IMR-90 (cell line): Measurements from ENCODE around the gene DCLK1. TPM values are rescaled to one million over a fixed set of nuclear protein-coding genes. Genes with fewer than 3 reads are reported as not detected.

Experiments
- ATAC-seq: fragments of 200-7000 bp; cut with Tn5 transposase; 2 replicates; pipeline ENCODE4 v1.9.1; 2020; ENCODE audit warnings: low read depth, mild to moderate bottlenecking, moderate library complexity
- BruUV-seq: library from RNA; stranded (reverse); fragments of 400-500 nt; replicated peaks from 2 replicates; lab custom pipeline; 2021; lab: Mats Ljungman, UMichigan
- CTCF ChIA-PET: fragments of 300-600 bp; formaldehyde crosslinking; extraction: SDS; loops from one replicate; lab custom pipeline; 2021; ENCODE audit warnings: antibody characterized with exemption; lab: Yijun Ruan, JAX
- POLR2A ChIA-PET: fragments of 300-600 bp; sonication (Branson Sonifier 250); formaldehyde crosslinking; loops from one replicate; lab custom pipeline; 2022; ENCODE audit warnings: antibody characterized with exemption; ENCODE audit not compliant: unreplicated experiment; lab: Charles Lee
- DNase-seq: peaks from one replicate; pipeline ENCODE4 v3.0.0; 2013
- H2AFZ ChIP-seq: replicated peaks from 2 replicates; pipeline ENCODE3; 2013; ENCODE audit warnings: low read length, mild to moderate bottlenecking; ENCODE audit not compliant: poor library complexity
- H2AK5ac ChIP-seq: 2 replicates; pipeline ENCODE4 v1.6.1; 2013; ENCODE audit warnings: low read depth, low read length, inconsistent platforms
- H2AK9ac ChIP-seq: replicated peaks from 2 replicates; pipeline ENCODE3; 2013; ENCODE audit warnings: mild to moderate bottlenecking, low read depth, low read length, moderate library complexity; ENCODE audit not compliant: poor library complexity
- H2BK120ac ChIP-seq: 2 replicates; pipeline ENCODE4 v1.6.1; 2013; ENCODE audit warnings: low read depth, low read length, inconsistent platforms
- H2BK15ac ChIP-seq: 3 replicates; pipeline ENCODE4 v1.6.1; 2013; ENCODE audit warnings: low read depth, low read length, inconsistent platforms
- H2BK20ac ChIP-seq: 2 replicates; pipeline ENCODE4 v1.6.1; 2013; ENCODE audit warnings: low read depth, mild to moderate bottlenecking, inconsistent platforms, low read length, moderate library complexity
- H2BK5ac ChIP-seq: 2 replicates; pipeline ENCODE4 v1.6.1; 2013; ENCODE audit warnings: mild to moderate bottlenecking, low read depth, low read length, inconsistent platforms; ENCODE audit not compliant: poor library complexity, severe bottlenecking
- H3K14ac ChIP-seq: replicated peaks from 2 replicates; pipeline ENCODE4 v1.6.1; 2013; ENCODE audit warnings: low read depth, low read length, inconsistent platforms
- H3K18ac ChIP-seq: 2 replicates; pipeline ENCODE4 v1.6.1; 2013; ENCODE audit warnings: low read depth, low read length, control low read depth
- H3K23ac ChIP-seq: 2 replicates; pipeline ENCODE4 v1.6.1; 2013; ENCODE audit warnings: low read depth, low read length, inconsistent platforms
- H3K27ac ChIP-seq: 2 replicates; pipeline ENCODE4 v1.5.1; 2013; ENCODE audit warnings: mild to moderate bottlenecking, control low read depth, low read length; ENCODE audit not compliant: insufficient read depth
- H3K27me3 ChIP-seq: 2 replicates; pipeline ENCODE4 v1.6.1; 2013; ENCODE audit warnings: low read length; ENCODE audit not compliant: control insufficient read depth, insufficient read depth
- H3K36me3 ChIP-seq: 2 replicates; pipeline ENCODE4 v1.6.1; 2013; ENCODE audit warnings: low read length, mixed read lengths; ENCODE audit not compliant: control insufficient read depth, insufficient read depth
- H3K4ac ChIP-seq: 2 replicates; pipeline ENCODE4 v1.6.1; 2013; ENCODE audit warnings: low read depth, low read length, inconsistent platforms
- H3K4me1 ChIP-seq: 2 replicates; pipeline ENCODE4 v1.6.1; 2013; ENCODE audit warnings: low read length, mixed read lengths; ENCODE audit not compliant: control insufficient read depth, insufficient read depth
- H3K4me2 ChIP-seq: 2 replicates; pipeline ENCODE4 v1.6.1; 2013; ENCODE audit warnings: low read depth, mild to moderate bottlenecking, control low read depth, low read length, moderate library complexity
- H3K4me3 ChIP-seq: 2 replicates; pipeline ENCODE4 v1.5.1; 2013; ENCODE audit warnings: low read depth, mild to moderate bottlenecking, control low read depth, low read length, moderate library complexity; ENCODE audit not compliant: insufficient read depth
- H3K56ac ChIP-seq: 2 replicates; pipeline ENCODE4 v1.6.1; 2013; ENCODE audit warnings: low read length, inconsistent platforms; ENCODE audit not compliant: insufficient read depth; ENCODE audit errors: extremely low read depth
- H3K79me1 ChIP-seq, 2 experiments: 2 replicates each; pipeline ENCODE4 v1.6.1; 2013; ENCODE audit warnings: low read length in 2 of 2, inconsistent platforms in 1 of 2, low read depth in 1 of 2
- H3K9ac ChIP-seq: 2 replicates; pipeline ENCODE4 v1.6.1; 2013; ENCODE audit warnings: low read depth, low read length, control low read depth
- H3K9me1 ChIP-seq: 2 replicates; pipeline ENCODE4 v1.6.1; 2013; ENCODE audit warnings: low read length, inconsistent platforms; ENCODE audit not compliant: insufficient read depth
- H3K9me3 ChIP-seq: 2 replicates; pipeline ENCODE4 v1.6.1; 2013; ENCODE audit warnings: low read length; ENCODE audit not compliant: control insufficient read depth, insufficient read depth
- H4K20me1 ChIP-seq: 2 replicates; pipeline ENCODE4 v1.6.1; 2013; ENCODE audit warnings: low read length, inconsistent platforms; ENCODE audit not compliant: insufficient read depth
- H4K5ac ChIP-seq: 2 replicates; pipeline ENCODE4 v1.6.1; 2013; ENCODE audit warnings: mild to moderate bottlenecking, low read depth, low read length, control low read depth
- H4K8ac ChIP-seq, 2 experiments: 2 replicates each; pipeline ENCODE4 v1.6.1; 2013; ENCODE audit warnings: low read depth in 2 of 2, low read length in 2 of 2, control low read depth in 1 of 2, inconsistent platforms in 1 of 2
- H4K91ac ChIP-seq: 2 replicates; pipeline ENCODE4 v1.6.1; 2013; ENCODE audit warnings: low read depth, low read length, inconsistent platforms; ENCODE audit not compliant: insufficient read depth
- CEBPB ChIP-seq: IDR thresholded peaks from 2 replicates; pipeline ENCODE4 v1.6.1; 2012; ENCODE audit warnings: low read depth, low read length, improper control_type of control experiment
- MAZ ChIP-seq: IDR thresholded peaks from 2 replicates; pipeline ENCODE4 v1.6.1; 2012; ENCODE audit warnings: low read depth, mild to moderate bottlenecking, low read length, improper control_type of control experiment, moderate library complexity, borderline replicate concordance
- MXI1 ChIP-seq: IDR thresholded peaks from 2 replicates; pipeline ENCODE4 v1.6.1; 2012; ENCODE audit warnings: low read depth, mild to moderate bottlenecking, low read length, moderate library complexity, borderline replicate concordance
- NFE2L2 ChIP-seq: fragments of 150-350 bp; IDR thresholded peaks from 2 replicates; pipeline ENCODE4 v1.6.1; 2016; ENCODE audit warnings: low read depth, mild to moderate bottlenecking, low read length
- POLR2A ChIP-seq: IDR thresholded peaks from 2 replicates; pipeline ENCODE4 v1.6.1; 2012; ENCODE audit warnings: mild to moderate bottlenecking, low read depth, low read length
- RAD21 ChIP-seq: IDR thresholded peaks from 2 replicates; pipeline ENCODE4 v1.6.1; 2012; ENCODE audit warnings: low read length, improper control_type of control experiment
- RCOR1 ChIP-seq: IDR thresholded peaks from 2 replicates; pipeline ENCODE4 v1.6.1; 2012; ENCODE audit warnings: mild to moderate bottlenecking, low read length, improper control_type of control experiment; ENCODE audit not compliant: insufficient replicate concordance
- RFX5 ChIP-seq: IDR thresholded peaks from 2 replicates; pipeline ENCODE4 v1.8.0; 2012; ENCODE audit warnings: low read depth, mild to moderate bottlenecking, low read length, moderate library complexity
- SMC3 ChIP-seq: fragments of 150-350 bp; IDR thresholded peaks from 2 replicates; pipeline ENCODE4 v1.6.1; 2016; ENCODE audit warnings: low read depth, mild to moderate bottlenecking, antibody characterized with exemption, low read length, moderate library complexity
- USF2 ChIP-seq: fragments of 150-350 bp; IDR thresholded peaks from 2 replicates; pipeline ENCODE4 v1.6.1; 2017; ENCODE audit warnings: mild to moderate bottlenecking, antibody characterized with exemption, low read length, low read depth
- WGBS, 2 experiments: methylation state at CpG; one replicate each; pipeline versions ENCODE4 v1.1.5 to v1.1.7; 2013; ENCODE audit warnings: missing lambda C conversion rate in 2 of 2; ENCODE audit not compliant: insufficient read length in 1 of 2; ENCODE audit errors: extremely low coverage in 2 of 2; 5-methylcytosine and 5-hydroxymethylcytosine counted together
- dilution Hi-C: fragments of 300-500 bp; cut with HindIII; formaldehyde crosslinking; loops from one replicate; pipeline ENCODE4 v1.14.3; 2018; ENCODE audit warnings: low sequenced_read_pairs; ENCODE audit not compliant: unreplicated experiment
- in situ Hi-C: fragments of 300-500 bp; cut with MboI; formaldehyde crosslinking; loops from 3 replicates; pipeline ENCODE4 v1.14.3; 2019; ENCODE audit warnings: low sequenced_read_pairs, inconsistent platforms, mixed read lengths
- intact Hi-C: fragments of 100-400 bp; cut with micrococcal nuclease; formaldehyde crosslinking; loops from 2 replicates; pipeline ENCODE4 v1.10.0; 2022
- polyA plus RNA-seq, 3 experiments: library from polyadenylated mRNA; depleted of rRNA; stranded (reverse); fragments of >200 nt; gene quantifications; 2 replicates each; pipeline ENCODE4 v1.2.3, GENCODE V29; 2012; ENCODE audit warnings: low replicate concordance in 1 of 3
- total RNA-seq: library from RNA; depleted of rRNA; stranded (reverse); fragments of >200 nt; gene quantifications from 2 replicates; pipeline ENCODE4 v1.2.3, GENCODE V29; 2012
- TF ChIP-seq, protein P1 (sequence below): conservative IDR thresholded peaks from 2 replicates; pipeline ENCODE4 v1.5.1; 2012; ENCODE audit warnings: mild to moderate bottlenecking, low read depth, low read length, improper control_type of control experiment
- TF ChIP-seq, protein P2 (sequence below): fragments of 150-350 bp; IDR thresholded peaks from 2 replicates; pipeline ENCODE4 v1.6.1; 2016; ENCODE audit warnings: low read depth, mild to moderate bottlenecking, low read length, moderate library complexity, borderline replicate concordance

Gene DCLK1
- total and polyA plus RNA-seq, 2 of the 4 experiments (the other 2 are of a cell fraction): under 0.01 to 0.02 TPM

DNA sequence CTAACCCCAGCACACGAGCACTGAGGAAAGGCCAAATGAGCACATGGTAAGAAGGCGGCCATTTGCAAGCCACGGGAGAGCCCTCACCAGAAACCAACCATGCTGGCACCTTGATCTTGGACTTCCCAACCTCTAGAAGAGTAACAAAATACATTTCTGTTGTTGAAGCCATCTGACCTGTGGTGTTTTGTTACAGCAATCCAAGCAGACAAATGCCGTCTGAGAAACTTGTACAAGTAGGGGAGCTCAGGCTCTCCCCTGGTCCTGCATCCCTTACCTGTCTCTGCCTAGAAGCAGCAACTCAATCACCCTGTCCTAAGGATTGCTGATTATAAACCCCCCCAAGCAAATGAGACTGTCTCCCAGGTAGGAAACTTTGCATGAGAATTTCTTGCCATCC lies 399.7 kb downstream of the DCLK1 start:
- WGBS, 2 experiments: no CpG with 5 or more reads among the region's 4 CpGs

More for the DNA sequence above, 399.7 kb downstream of the DCLK1 start:
- H3K9ac ChIP-seq: no peak overlapping the region
- no peak overlapping the region for H2BK20ac ChIP-seq
- BruUV-seq: no TSS peak
- no peak overlapping the region for H3K4ac ChIP-seq
- no peaks in the 10 kb centered on the region for H4K20me1 ChIP-seq
- dilution Hi-C loops: no loop called here
- no peak overlapping the region for H2AK5ac ChIP-seq
- H2AK9ac ChIP-seq: no peak overlapping the region
- no peak overlapping the region for H4K5ac ChIP-seq
- no peak overlapping the region for H3K56ac ChIP-seq
- no peak overlapping the region for H4K8ac ChIP-seq
- intact Hi-C loops: no loop called here
- ATAC-seq: no peak
- no peak overlapping the region for H3K27ac ChIP-seq
- TF ChIP-seq NFE2L2 (no peak), RAD21 (no peak), CEBPB (no peak), POLR2A (no peak), USF2 (no peak), RFX5 (no peak), MAZ (no peak), RCOR1 (no peak), SMC3 (no peak), MXI1 (no peak)
- TF ChIP-seq, protein P1, sequence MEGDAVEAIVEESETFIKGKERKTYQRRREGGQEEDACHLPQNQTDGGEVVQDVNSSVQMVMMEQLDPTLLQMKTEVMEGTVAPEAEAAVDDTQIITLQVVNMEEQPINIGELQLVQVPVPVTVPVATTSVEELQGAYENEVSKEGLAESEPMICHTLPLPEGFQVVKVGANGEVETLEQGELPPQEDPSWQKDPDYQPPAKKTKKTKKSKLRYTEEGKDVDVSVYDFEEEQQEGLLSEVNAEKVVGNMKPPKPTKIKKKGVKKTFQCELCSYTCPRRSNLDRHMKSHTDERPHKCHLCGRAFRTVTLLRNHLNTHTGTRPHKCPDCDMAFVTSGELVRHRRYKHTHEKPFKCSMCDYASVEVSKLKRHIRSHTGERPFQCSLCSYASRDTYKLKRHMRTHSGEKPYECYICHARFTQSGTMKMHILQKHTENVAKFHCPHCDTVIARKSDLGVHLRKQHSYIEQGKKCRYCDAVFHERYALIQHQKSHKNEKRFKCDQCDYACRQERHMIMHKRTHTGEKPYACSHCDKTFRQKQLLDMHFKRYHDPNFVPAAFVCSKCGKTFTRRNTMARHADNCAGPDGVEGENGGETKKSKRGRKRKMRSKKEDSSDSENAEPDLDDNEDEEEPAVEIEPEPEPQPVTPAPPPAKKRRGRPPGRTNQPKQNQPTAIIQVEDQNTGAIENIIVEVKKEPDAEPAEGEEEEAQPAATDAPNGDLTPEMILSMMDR: no peak
- TF ChIP-seq, protein P2, sequence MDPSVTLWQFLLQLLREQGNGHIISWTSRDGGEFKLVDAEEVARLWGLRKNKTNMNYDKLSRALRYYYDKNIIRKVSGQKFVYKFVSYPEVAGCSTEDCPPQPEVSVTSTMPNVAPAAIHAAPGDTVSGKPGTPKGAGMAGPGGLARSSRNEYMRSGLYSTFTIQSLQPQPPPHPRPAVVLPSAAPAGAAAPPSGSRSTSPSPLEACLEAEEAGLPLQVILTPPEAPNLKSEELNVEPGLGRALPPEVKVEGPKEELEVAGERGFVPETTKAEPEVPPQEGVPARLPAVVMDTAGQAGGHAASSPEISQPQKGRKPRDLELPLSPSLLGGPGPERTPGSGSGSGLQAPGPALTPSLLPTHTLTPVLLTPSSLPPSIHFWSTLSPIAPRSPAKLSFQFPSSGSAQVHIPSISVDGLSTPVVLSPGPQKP: no peak
- no peaks in the 10 kb centered on the region for H3K9me1 ChIP-seq
- no peaks in the 10 kb centered on the region for H3K79me1 ChIP-seq
- H2BK15ac ChIP-seq: no peak overlapping the region
- ChIA-PET POLR2A (no interaction called here), CTCF (no interaction called here)
- H3K14ac ChIP-seq: no peak overlapping the region
- H2AFZ ChIP-seq: no peak overlapping the region
- no peak overlapping the region for H2BK120ac ChIP-seq
- in situ Hi-C loops: no loop called here
- no peak overlapping the region for H4K91ac ChIP-seq
- H2BK5ac ChIP-seq: no peak overlapping the region
- no peak overlapping the region for H3K18ac ChIP-seq
- H3K4me3 ChIP-seq: no peak overlapping the region
- no peak overlapping the region for H3K23ac ChIP-seq
- no peak for DNase-seq
- no peaks in the 10 kb centered on the region for H3K4me1 ChIP-seq
- no peaks in the 10 kb centered on the region for H3K36me3 ChIP-seq
- no peaks in the 10 kb centered on the region for H3K9me3 ChIP-seq
- no peaks in the 10 kb centered on the region; the same call in 1 of the 2 replicates for H3K27me3 ChIP-seq
- H3K4me2 ChIP-seq: no peak overlapping the region
